Naive thymus-derived CD4-positive, alpha-beta T cell (primary cell): ENCODE data around the gene WAS. TPM values are rescaled to one million over a fixed set of nuclear protein-coding genes. Genes with fewer than 3 reads are reported as not detected.

Source experiments
- ATAC-seq: fragments of 150-1000 bp; cut with Tn5 transposase; 2 replicates; pipeline ENCODE4 v1.10.0; 2021; ENCODE audit warnings: mild to moderate bottlenecking, moderate library complexity
- CTCF ChIA-PET: fragments of 350-600 bp; sonication (Branson Sonifier 250); formaldehyde crosslinking; loops from one replicate; lab custom pipeline; 2021; ENCODE audit warnings: antibody characterized with exemption; lab: Charles Lee
- POLR2A ChIA-PET: fragments of 350-600 bp; sonication (Branson Sonifier 250); formaldehyde crosslinking; loops from one replicate; lab custom pipeline; 2021; ENCODE audit warnings: antibody characterized with exemption, inconsistent platforms; lab: Charles Lee
- DNase-seq, 9 donors: peaks; one replicate each; pipeline versions ENCODE4 v3.0.0 to v3.0.0-alpha.2; 2020 to 2022; ENCODE audit warnings: mixed read lengths in 1 of 9
- H3K27ac ChIP-seq: one replicate; pipeline ENCODE4 v1.7.0; 2013; ENCODE audit warnings: mild to moderate bottlenecking, low read depth, low read length, moderate library complexity
- H3K27me3 ChIP-seq, 2 donors: one replicate each; pipeline ENCODE4 v1.7.0; 2013; ENCODE audit warnings: low read length in 2 of 2, mild to moderate bottlenecking in 2 of 2, moderate library complexity in 2 of 2; ENCODE audit not compliant: control insufficient read depth in 2 of 2, insufficient read depth in 2 of 2
- H3K36me3 ChIP-seq, 3 experiments: 1 replicate in 2 of 3; 2 replicates in 1 of 3; pipeline ENCODE4 v1.7.0; 2013; ENCODE audit warnings: low read length in 3 of 3, mild to moderate bottlenecking in 3 of 3, moderate library complexity in 1 of 3; ENCODE audit not compliant: insufficient read depth in 3 of 3, control insufficient read depth in 2 of 3
- H3K4me1 ChIP-seq, 2 donors: one replicate each; pipeline ENCODE4 v1.7.0; 2013; ENCODE audit warnings: low read length in 2 of 2, mild to moderate bottlenecking in 2 of 2, moderate library complexity in 1 of 2; ENCODE audit not compliant: control insufficient read depth in 2 of 2, insufficient read depth in 2 of 2
- H3K4me3 ChIP-seq: 2 replicates; pipeline ENCODE4 v1.7.0; 2013; ENCODE audit warnings: mild to moderate bottlenecking, low read length
- H3K9me3 ChIP-seq, 3 experiments: 1 replicate in 2 of 3; 2 replicates in 1 of 3; pipeline ENCODE4 v1.7.0; 2013; ENCODE audit warnings: low read length in 3 of 3; ENCODE audit not compliant: control insufficient read depth in 2 of 3
- H3K27ac Mint-ChIP-seq, 9 donors: one replicate each; pipeline ENCODE4 v1.8.0; 2020 to 2022; ENCODE audit warnings: mixed read lengths in 9 of 9, mild to moderate bottlenecking in 8 of 9, moderate library complexity in 5 of 9, inconsistent platforms in 2 of 9
- H3K27me3 Mint-ChIP-seq, 5 donors: one replicate each; pipeline ENCODE4 v1.8.0; 2021 to 2022; ENCODE audit warnings: mixed read lengths in 5 of 5, mild to moderate bottlenecking in 1 of 5
- H3K36me3 Mint-ChIP-seq, 5 donors: one replicate each; pipeline ENCODE4 v1.8.0; 2020 to 2022; ENCODE audit warnings: mixed read lengths in 5 of 5, mild to moderate bottlenecking in 3 of 5, inconsistent platforms in 1 of 5
- H3K4me1 Mint-ChIP-seq, 7 donors: one replicate each; pipeline ENCODE4 v1.8.0; 2020 to 2022; ENCODE audit warnings: mixed read lengths in 7 of 7, mild to moderate bottlenecking in 3 of 7, inconsistent platforms in 1 of 7
- H3K4me3 Mint-ChIP-seq, 10 donors: one replicate each; pipeline ENCODE4 v1.8.0; 2020 to 2022; ENCODE audit warnings: mild to moderate bottlenecking in 10 of 10, mixed read lengths in 10 of 10, moderate library complexity in 6 of 10, inconsistent platforms in 2 of 10
- H3K9me3 Mint-ChIP-seq, 11 donors: one replicate each; pipeline ENCODE4 v1.8.0; 2020 to 2022; ENCODE audit warnings: mixed read lengths in 11 of 11, mild to moderate bottlenecking in 4 of 11, inconsistent platforms in 1 of 11, moderate library complexity in 1 of 11
- intact Hi-C, 2 donors: fragments of 100-400 bp; cut with micrococcal nuclease; formaldehyde crosslinking; loops; one replicate each; pipeline ENCODE4 v1.15.1; 2023
- polyA plus RNA-seq, 2 donors: library from polyadenylated mRNA; unstranded; fragments of 300-500 nt; fragmentation: Illumina TruSeq; gene quantifications; one replicate each; pipeline ENCODE4 v1.2.3, GENCODE V29; 2021
- total RNA-seq, 6 experiments: library from RNA in 5 of 6; stranded (reverse) in 5 of 6; gene quantifications; 1 replicate in 5 of 6; 2 replicates in 1 of 6; pipeline ENCODE4 v1.2.3 and lab custom pipeline; 2021 to 2026

The WAS gene
- total RNA-seq (100 to 1,000 TPM in 4 of 5 experiments, 10 to 100 TPM in 1; 92.2 to 164 (median 105) TPM), polyA plus RNA-seq (10 to 100 TPM; 18.6 to 28.8 TPM), total RNA-seq (lab: John Stamatoyannopoulos, UW) (48.3 reads per million, percentile 70 among the genes with 10 or more reads in this experiment)

DNA sequence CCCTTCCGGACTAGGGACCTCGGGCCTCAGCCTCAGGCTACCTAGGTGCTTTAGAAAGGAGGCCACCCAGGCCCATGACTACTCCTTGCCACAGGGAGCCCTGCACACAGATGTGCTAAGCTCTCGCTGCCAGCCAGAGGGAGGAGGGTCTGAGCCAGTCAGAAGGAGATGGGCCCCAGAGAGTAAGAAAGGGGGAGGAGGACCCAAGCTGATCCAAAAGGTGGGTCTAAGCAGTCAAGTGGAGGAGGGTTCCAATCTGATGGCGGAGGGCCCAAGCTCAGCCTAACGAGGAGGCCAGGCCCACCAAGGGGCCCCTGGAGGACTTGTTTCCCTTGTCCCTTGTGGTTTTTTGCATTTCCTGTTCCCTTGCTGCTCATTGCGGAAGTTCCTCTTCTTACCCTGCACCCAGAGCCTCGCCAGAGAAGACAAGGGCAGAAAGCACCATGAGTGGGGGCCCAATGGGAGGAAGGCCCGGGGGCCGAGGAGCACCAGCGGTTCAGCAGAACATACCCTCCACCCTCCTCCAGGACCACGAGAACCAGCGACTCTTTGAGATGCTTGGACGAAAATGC lies at the start of gene WAS:
TSS of gene WAS (plus strand) at position 389 of the 572 bp plus-strand sequence. CDS start at position 444, 55 bp downstream.
- ATAC-seq (peak; percentile 85), DNase-seq (peak in 8 of 9 donors; percentile 35 to 63 (median 54))
- Mint-ChIP-seq H3K4me1 (peaks cover 33 to 69% (median 54%) of the 10 kb centered on the region in 7 donors), H3K9me3 (no peaks in the 10 kb centered on the region), H3K27me3 (no peaks in the 10 kb centered on the region), H3K4me3 (peak within 1 kb of the TSS; percentile 84 to 98 (median 91)), H3K27ac (peak within 1 kb of the TSS; percentile 87 to 97 (median 95)), H3K36me3 (peaks cover 4 to 38% (median 21%) of the 10 kb centered on the region in 5 donors)
- ChIA-PET POLR2A (interaction anchor here (0.5 to 3.7 kb wide), 18 partner anchors 9 to 662 kb away, joined by 3 to 37 read pairs (median 4); partner anchors contain the start of genes HDAC6, RBM3 and SUV39H1), CTCF (interaction anchor here (0.6 to 1.0 kb wide), 3 partner anchors 35 to 585 kb away, joined by 3 to 4 read pairs (median 4); no protein-coding TSS in a partner anchor)
- intact Hi-C loops = loop anchor here (1.0 to 10.0 kb wide), 5 partner anchors 9 to 209 kb away; partner anchors contain the start of genes SUV39H1 (in 2 of the 2), FTSJ1 (in 1 of the 2), SLC38A5 (in 1 of the 2) and WDR13 (in 1 of the 2)
- Histone ChIP-seq H3K27ac (peak within 1 kb of the TSS; percentile 76), H3K9me3 (no peaks in the 10 kb centered on the region), H3K4me1 (peaks cover 25 to 36% of the 10 kb centered on the region in 2 donors), H3K36me3 (peaks cover 0 to 31% (median 9%) of the 10 kb centered on the region in 3 experiments), H3K27me3 (no peaks in the 10 kb centered on the region), H3K4me3 (peak within 1 kb of the TSS; percentile 82)

DNA sequence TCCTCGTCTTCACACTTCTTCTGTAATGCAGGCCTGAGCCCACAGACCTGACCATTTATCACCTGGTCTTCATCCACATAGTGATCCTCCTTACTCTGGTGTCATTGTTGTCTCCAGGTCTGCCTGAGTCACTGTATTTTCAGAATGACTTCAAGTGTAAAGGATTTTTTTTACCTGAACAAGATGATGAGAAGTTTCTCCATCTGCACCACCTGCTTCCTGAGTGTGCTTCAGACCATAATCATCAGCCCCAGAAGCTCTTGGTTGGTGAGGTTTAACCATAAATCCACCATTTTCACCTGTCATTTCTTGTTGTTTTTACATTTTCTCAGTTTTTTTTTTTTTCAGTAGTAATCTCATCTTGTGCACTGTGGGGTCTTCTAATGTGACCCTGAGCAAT lies 47.3 kb upstream of the WAS start:
- H3K4me3 ChIP-seq = no peak overlapping the region
- intact Hi-C loops = no loop called here
- no peaks in the 10 kb centered on the region for H3K36me3 ChIP-seq
- DNase-seq (no peak), ATAC-seq (no peak)
- CTCF ChIA-PET = interaction anchor here (0.6 kb wide), 1 partner anchor 1106 kb away, joined by 3 read pairs; no protein-coding TSS in a partner anchor
- Mint-ChIP-seq H3K27ac (no peak overlapping the region), H3K4me3 (no peak overlapping the region), H3K36me3 (no peaks in the 10 kb centered on the region), H3K9me3 (no peaks in the 10 kb centered on the region), H3K27me3 (no peaks in the 10 kb centered on the region), H3K4me1 (peaks cover 2 to 13% (median 4%) of the 10 kb centered on the region in 7 donors)
- H3K4me1 ChIP-seq = peaks cover 7 to 11% of the 10 kb centered on the region in 2 donors
- no peak overlapping the region for H3K27ac ChIP-seq
- no peaks in the 10 kb centered on the region for H3K27me3 ChIP-seq
- POLR2A ChIA-PET = no interaction called here
- H3K9me3 ChIP-seq = no peaks in the 10 kb centered on the region

DNA sequence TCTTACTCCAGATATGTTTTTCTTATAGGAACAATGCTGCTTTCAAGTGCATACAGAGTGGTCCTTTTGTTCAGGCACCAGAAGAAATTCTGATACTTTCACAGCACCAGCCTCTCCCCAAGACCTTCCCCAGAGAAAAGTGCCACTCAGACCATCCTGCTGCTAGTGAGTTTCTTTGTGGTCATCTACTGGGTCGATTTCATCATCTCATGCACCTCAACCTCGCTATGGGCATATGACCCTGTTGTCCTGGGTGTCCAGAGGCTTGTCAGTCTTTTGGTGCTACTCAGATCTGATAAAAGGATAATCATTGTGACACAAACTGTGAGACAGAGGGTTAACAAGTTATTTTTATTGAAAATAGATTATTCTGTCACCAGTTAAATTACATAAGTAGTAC lies 46.8 kb upstream of the WAS start:
- peaks cover 0 to 10% (median 2%) of the 10 kb centered on the region in 7 donors for H3K4me1 Mint-ChIP-seq
- DNase-seq = no peak
- no peaks in the 10 kb centered on the region for H3K9me3 ChIP-seq
- no peaks in the 10 kb centered on the region for H3K27me3 Mint-ChIP-seq
- intact Hi-C loops = no loop called here
- H3K27me3 ChIP-seq = no peaks in the 10 kb centered on the region
- no peak overlapping the region for H3K4me3 Mint-ChIP-seq
- H3K36me3 Mint-ChIP-seq = no peaks in the 10 kb centered on the region
- CTCF ChIA-PET = no interaction called here
- H3K4me1 ChIP-seq = peaks cover 4 to 7% of the 10 kb centered on the region in 2 donors
- no peaks in the 10 kb centered on the region for H3K9me3 Mint-ChIP-seq
- H3K27ac Mint-ChIP-seq = no peak overlapping the region
- no peak for ATAC-seq
- POLR2A ChIA-PET = no interaction called here
- no peaks in the 10 kb centered on the region for H3K36me3 ChIP-seq
- H3K4me3 ChIP-seq = no peak overlapping the region
- H3K27ac ChIP-seq = no peak overlapping the region

DNA sequence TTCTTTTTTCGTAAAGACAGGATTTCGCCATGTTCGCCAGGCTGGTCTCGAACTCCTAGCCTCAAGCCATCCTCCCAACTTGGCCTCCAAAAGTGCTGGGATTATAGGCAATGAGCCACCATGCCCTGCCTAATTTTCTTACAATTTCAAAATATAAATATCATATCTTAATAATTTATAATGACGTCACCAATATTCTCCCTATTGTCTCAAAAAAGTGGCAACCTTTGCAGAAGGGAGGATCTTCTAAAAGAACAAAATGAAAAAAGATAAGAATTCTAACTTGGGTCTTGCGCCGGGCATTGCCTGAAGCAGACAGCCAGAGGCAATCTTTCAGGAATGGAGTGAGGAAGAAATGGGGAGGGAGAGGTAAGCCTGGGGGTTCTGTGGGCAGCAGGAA lies 37.9 kb upstream of the WAS start:
- no peak for DNase-seq
- Mint-ChIP-seq H3K4me1 (peaks cover 0 to 6% (median 2%) of the 10 kb centered on the region in 7 donors), H3K36me3 (no peaks in the 10 kb centered on the region), H3K4me3 (no peak overlapping the region), H3K27me3 (no peaks in the 10 kb centered on the region), H3K27ac (no peak overlapping the region), H3K9me3 (no peaks in the 10 kb centered on the region)
- Histone ChIP-seq H3K9me3 (no peaks in the 10 kb centered on the region), H3K27me3 (no peaks in the 10 kb centered on the region), H3K27ac (no peak overlapping the region), H3K36me3 (no peaks in the 10 kb centered on the region), H3K4me1 (no peaks in the 10 kb centered on the region), H3K4me3 (no peak overlapping the region)
- no peak for ATAC-seq
- CTCF ChIA-PET = no interaction called here
- POLR2A ChIA-PET = no interaction called here
- intact Hi-C loops = loop anchor here in 1 of 2 donors (5.0 kb wide), 1 partner anchor 252 kb away; the partner anchor contains the start of genes PQBP1 and TIMM17B

DNA sequence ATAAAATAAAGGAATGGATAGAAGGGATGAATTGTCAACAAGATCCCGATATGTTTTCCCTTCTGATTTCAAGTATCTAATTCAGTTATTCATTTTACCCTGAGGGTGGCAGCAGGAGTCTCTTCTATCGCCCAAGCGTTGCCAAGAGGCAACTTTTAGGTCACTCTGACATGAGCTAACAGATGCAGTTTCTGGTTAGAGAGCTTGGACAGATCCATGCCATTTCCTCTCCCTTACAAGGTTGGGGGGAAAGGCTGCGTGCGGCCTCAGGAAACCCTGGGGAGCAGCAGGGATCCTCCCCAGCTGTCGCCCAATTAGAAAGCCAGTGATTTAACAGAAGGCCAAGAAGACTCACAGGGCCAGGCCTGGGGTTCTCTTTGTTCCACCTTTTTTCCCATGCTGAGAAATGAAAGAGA lies 35.3 kb upstream of the WAS start:
- no peak overlapping the region for H3K4me3 Mint-ChIP-seq
- DNase-seq (peak in 8 of 9 donors; percentile 17 to 54 (median 38)), ATAC-seq (peak; percentile 70)
- Histone ChIP-seq H3K4me1 (no peaks in the 10 kb centered on the region), H3K27ac (no peak overlapping the region), H3K36me3 (no peaks in the 10 kb centered on the region), H3K4me3 (no peak overlapping the region), H3K27me3 (no peaks in the 10 kb centered on the region), H3K9me3 (no peaks in the 10 kb centered on the region)
- POLR2A ChIA-PET = interaction anchor here (0.7 to 1.6 kb wide), 8 partner anchors 35 to 1809 kb away, joined by 3 to 8 read pairs (median 4); partner anchors contain the start of genes HDAC6, SLC35A2 and WAS
- no peaks in the 10 kb centered on the region for H3K36me3 Mint-ChIP-seq
- CTCF ChIA-PET = interaction anchor here (0.7 to 2.2 kb wide), 15 partner anchors 10 to 341 kb away, joined by 3 to 7 read pairs (median 3); partner anchors contain the start of genes PCSK1N, PQBP1, SLC35A2 and TIMM17B
- H3K27ac Mint-ChIP-seq = peak overlapping the region in 3 of 9 donors; percentile 42 to 58 (median 53)
- no peaks in the 10 kb centered on the region for H3K9me3 Mint-ChIP-seq
- H3K4me1 Mint-ChIP-seq = peaks cover 0 to 18% (median 13%) of the 10 kb centered on the region in 7 donors
- no peaks in the 10 kb centered on the region for H3K27me3 Mint-ChIP-seq
- intact Hi-C loops = loop anchor here (1.0 to 5.0 kb wide), 8 partner anchors 89 to 396 kb away; partner anchors contain the start of genes HDAC6 (in 1 of the 2), PQBP1 (in 1 of the 2) and TIMM17B (in 1 of the 2)

DNA sequence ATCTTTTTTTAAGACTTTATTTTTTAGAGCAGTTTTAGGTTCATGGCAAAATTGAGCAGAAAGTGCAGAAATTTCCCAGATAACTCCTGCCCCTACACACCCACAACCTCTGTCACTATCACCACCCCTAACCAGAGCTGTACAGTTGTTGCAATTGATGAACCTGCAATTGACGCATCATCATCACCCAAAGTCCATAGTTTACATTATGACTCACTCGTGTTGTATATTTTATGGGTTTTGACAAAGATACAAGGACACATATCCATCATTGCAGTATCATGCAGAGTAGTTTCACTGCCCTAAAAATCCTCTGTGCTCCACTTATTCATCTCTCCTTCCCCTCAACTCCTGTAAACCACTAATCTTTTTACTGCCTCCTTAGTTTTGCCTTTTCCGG lies 34.5 kb upstream of the WAS start:
- Mint-ChIP-seq H3K36me3 (no peaks in the 10 kb centered on the region), H3K9me3 (no peaks in the 10 kb centered on the region), H3K4me3 (no peak overlapping the region), H3K4me1 (peaks cover 0 to 18% (median 13%) of the 10 kb centered on the region in 7 donors), H3K27ac (no peak overlapping the region), H3K27me3 (no peaks in the 10 kb centered on the region)
- DNase-seq (no peak), ATAC-seq (no peak)
- H3K4me3 ChIP-seq = no peak overlapping the region
- no peaks in the 10 kb centered on the region for H3K27me3 ChIP-seq
- no peak overlapping the region for H3K27ac ChIP-seq
- POLR2A ChIA-PET = interaction anchor here (0.8 to 1.6 kb wide), 4 partner anchors 88 to 307 kb away, joined by 3 to 6 read pairs (median 4); partner anchors contain the start of gene HDAC6
- CTCF ChIA-PET = interaction anchor here (0.9 to 2.2 kb wide), 8 partner anchors 11 to 297 kb away, joined by 3 to 7 read pairs (median 4); partner anchors contain the start of genes PCSK1N, PQBP1 and TIMM17B
- intact Hi-C loops = loop anchor here (2.0 to 5.0 kb wide), 3 partner anchors 248 to 396 kb away; partner anchors contain the start of genes PQBP1 (in 1 of the 2) and TIMM17B (in 1 of the 2)
- no peaks in the 10 kb centered on the region for H3K36me3 ChIP-seq
- H3K4me1 ChIP-seq = no peaks in the 10 kb centered on the region
- no peaks in the 10 kb centered on the region for H3K9me3 ChIP-seq
